ENCODE results near the gene SLCO2A1.

DNA sequence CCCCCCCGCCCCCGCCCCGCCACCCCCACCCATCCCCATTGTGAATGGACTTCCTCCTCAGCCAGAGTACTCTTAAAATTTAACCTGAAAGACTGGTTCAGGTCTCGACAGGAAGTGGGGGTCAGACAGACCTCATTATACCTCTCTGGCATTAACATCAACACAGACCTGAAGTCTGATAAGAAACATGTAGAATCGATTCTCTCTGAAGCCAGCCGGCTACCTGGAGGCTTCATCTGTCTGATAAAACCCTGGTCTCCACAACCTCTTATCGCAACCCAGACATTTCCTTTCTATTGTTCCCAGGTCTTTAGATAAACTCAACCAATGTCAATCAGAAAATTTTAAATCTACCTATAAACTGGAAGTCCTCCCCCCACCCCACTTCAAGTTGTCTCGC is 42.6 kb downstream of the SLCO2A1 start:
- TF ChIP-seq CTCF (conservative IDR thresholded peaks at IDR 0.05; ENCODE audit: low read depth in 2 of 2) (no peak), POLR2AphosphoS5 (IDR thresholded peaks at IDR 0.05; ENCODE audit: low read depth) (no peak), EZH2phosphoT487 (IDR thresholded peaks at IDR 0.05; ENCODE audit: unreplicated experiment) (no peak), EZH2 (IDR thresholded peaks at IDR 0.05; ENCODE audit: low read depth, unreplicated experiment) (no peak), ETS1 (IDR thresholded peaks at IDR 0.05) (no peak)

Measured in GM23338 (cell line).